Measurements from ENCODE around the gene ATRNL1. TPM values are rescaled to one million over a fixed set of nuclear protein-coding genes. Genes with fewer than 3 reads are reported as not detected.

Gene ATRNL1
- total RNA-seq, 1 experiment from 2014 or later: not detected

- Mint-ChIP-seq H3K27ac (ENCODE audit: low read depth, unreplicated experiment) (no peak overlapping the region), H3K4me1 (ENCODE audit: insufficient read depth, unreplicated experiment) (no peaks in the 10 kb centered on the region), H3K27me3 (ENCODE audit: insufficient read depth, unreplicated experiment) (peaks cover 22% of the 10 kb centered on the region), H3K4me3 (ENCODE audit: unreplicated experiment) (no peak overlapping the region), H3K36me3 (ENCODE audit: insufficient read depth, unreplicated experiment) (no peaks in the 10 kb centered on the region), H3K9me3 (ENCODE audit: unreplicated experiment) (no peaks in the 10 kb centered on the region)
- ChIA-PET POLR2A (no interaction called here), CTCF (no interaction called here)
- no TSS peak for BruUV-seq (replicated peaks)
- DNase-seq (ENCODE audit: unreplicated experiment): no peak
- intact Hi-C loops (cut with micrococcal nuclease): no loop called here
- TF ChIP-seq CTCF (IDR thresholded peaks at IDR 0.05; ENCODE audit: unreplicated experiment): no peak
Observed at GRCh38 chr10:115056186-115056585, 37.0 kb upstream of the ATRNL1 start.

DNA sequence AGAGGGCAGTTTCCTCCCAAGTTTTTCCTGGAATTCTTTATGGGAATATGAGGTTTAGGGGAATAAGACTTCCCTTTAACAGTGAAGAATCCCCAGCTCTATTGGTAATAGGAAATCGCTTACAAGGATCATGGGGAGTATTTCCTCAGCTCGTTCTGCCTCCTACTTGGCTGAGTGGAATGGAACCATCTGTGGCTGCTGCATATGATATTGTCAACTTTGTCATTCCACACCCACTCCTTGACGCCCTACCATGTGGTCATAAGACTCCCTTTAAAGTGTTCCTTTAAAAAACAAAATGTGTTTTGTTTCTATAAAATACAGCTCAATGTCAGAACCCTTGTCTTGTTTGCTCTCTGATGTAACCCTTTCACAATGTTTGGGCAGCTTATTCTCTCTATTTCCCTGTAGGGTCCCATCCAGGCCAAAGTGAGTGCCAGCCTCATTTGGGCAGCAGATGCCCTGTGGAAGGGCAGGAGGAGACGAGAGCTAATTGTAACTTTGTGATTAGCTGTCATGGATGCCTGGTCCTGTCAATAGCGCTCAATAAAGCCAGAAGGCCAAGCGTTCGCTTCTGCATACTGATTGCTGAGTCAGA, 33.8 kb upstream of the ATRNL1 start:
- no peaks in the 10 kb centered on the region for H3K4me1 Mint-ChIP-seq (ENCODE audit: insufficient read depth, unreplicated experiment)
- intact Hi-C loops (cut with micrococcal nuclease): no loop called here
- H3K9me3 Mint-ChIP-seq (ENCODE audit: unreplicated experiment): no peaks in the 10 kb centered on the region
- ChIA-PET POLR2A (interaction anchor here (0.7 kb wide), 1 partner anchor 40 kb away, joined by 3 read pairs; no protein-coding TSS in a partner anchor), CTCF (no interaction called here)
- no TSS peak for BruUV-seq (replicated peaks)
- DNase-seq (ENCODE audit: unreplicated experiment): no peak
- no peaks in the 10 kb centered on the region for H3K36me3 Mint-ChIP-seq (ENCODE audit: insufficient read depth, unreplicated experiment)
- H3K27me3 Mint-ChIP-seq (ENCODE audit: insufficient read depth, unreplicated experiment): peaks cover 49% of the 10 kb centered on the region
- H3K27ac Mint-ChIP-seq (ENCODE audit: low read depth, unreplicated experiment): no peak overlapping the region
- H3K4me3 Mint-ChIP-seq (ENCODE audit: unreplicated experiment): no peak overlapping the region
- TF ChIP-seq CTCF (IDR thresholded peaks at IDR 0.05; ENCODE audit: unreplicated experiment): no peak

DNA sequence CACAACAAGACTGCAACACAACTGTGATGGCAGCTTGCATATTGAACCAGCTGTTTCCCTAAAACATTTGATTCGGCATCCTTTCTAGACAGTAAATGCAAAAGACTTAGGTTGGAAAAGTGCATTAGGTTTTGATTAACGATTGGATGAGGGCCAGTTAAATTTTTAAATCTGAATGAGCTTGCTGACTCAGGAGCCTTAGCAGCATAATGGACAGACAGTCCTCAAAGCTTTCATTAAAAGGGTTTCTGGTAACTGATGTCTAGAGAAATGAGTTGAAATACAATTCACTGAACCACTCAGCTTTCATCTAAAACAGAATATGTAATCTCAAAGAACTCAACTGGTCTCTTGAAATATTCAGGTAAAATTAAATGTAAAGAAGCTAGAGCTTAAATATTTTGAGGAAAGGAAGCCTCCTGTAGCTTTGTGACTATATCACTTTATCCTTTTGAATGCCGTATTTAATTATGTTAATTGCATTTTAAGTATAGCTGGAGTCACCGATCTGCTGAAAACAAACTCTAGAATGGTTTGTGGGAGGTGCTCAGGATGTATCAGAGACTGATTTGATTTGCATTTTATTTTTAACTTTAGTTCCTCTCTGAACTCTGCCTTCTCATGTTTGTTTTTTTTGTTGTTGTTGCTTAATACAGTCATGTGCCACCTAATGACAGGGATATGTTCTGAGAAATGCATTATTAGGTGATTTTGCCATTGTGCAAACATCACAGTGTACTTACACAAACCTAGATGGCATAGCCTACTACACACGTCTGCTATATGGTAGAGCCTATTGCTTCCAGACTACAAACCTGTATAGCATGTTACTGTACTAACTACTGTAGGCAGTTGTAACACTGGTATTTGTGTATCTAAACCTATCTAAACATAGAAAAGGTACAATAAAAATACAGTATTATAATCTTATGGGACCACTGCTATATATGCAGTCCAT, 29.2 kb upstream of the ATRNL1 start:
- H3K4me1 Mint-ChIP-seq (ENCODE audit: insufficient read depth, unreplicated experiment): no peaks in the 10 kb centered on the region

More for the DNA sequence above, 29.2 kb upstream of the ATRNL1 start:
- intact Hi-C loops (cut with micrococcal nuclease): no loop called here
- H3K9me3 Mint-ChIP-seq (ENCODE audit: unreplicated experiment): no peaks in the 10 kb centered on the region
- no peak for TF ChIP-seq CTCF (IDR thresholded peaks at IDR 0.05; ENCODE audit: unreplicated experiment)
- no peak overlapping the region for H3K27ac Mint-ChIP-seq (ENCODE audit: low read depth, unreplicated experiment)
- no peak for DNase-seq (ENCODE audit: unreplicated experiment)
- no TSS peak for BruUV-seq (replicated peaks)
- no peaks in the 10 kb centered on the region for H3K36me3 Mint-ChIP-seq (ENCODE audit: insufficient read depth, unreplicated experiment)
- ChIA-PET CTCF (interaction anchor here (0.6 kb wide), 1 partner anchor 141 kb away, joined by 3 read pairs; no protein-coding TSS in a partner anchor), POLR2A (interaction anchor here (1.1 kb wide), 1 partner anchor 17 kb away, joined by 3 read pairs; no protein-coding TSS in a partner anchor)
- peaks cover 87% of the 10 kb centered on the region for H3K27me3 Mint-ChIP-seq (ENCODE audit: insufficient read depth, unreplicated experiment)
- no peak overlapping the region for H3K4me3 Mint-ChIP-seq (ENCODE audit: unreplicated experiment)
